Retinal pigment epithelial cell (primary cell): ENCODE data around the gene TCAIM.

Experiments used
- DNase-seq: peaks from one replicate; pipeline ENCODE4 v3.0.0-alpha.2; 2010; ENCODE audit warnings: low read depth
- H3K4me3 ChIP-seq: 2 replicates; pipeline ENCODE4 v1.5.1; 2011; ENCODE audit warnings: mild to moderate bottlenecking, low read length, control low read depth, moderate library complexity
- CTCF ChIP-seq: conservative IDR thresholded peaks from 2 replicates; pipeline ENCODE4 v1.5.1; 2011; ENCODE audit warnings: low read depth, low read length, control low read depth, inconsistent platforms

The TCAIM gene

GRCh38 chr3:44444437-44444836 is 105.9 kb downstream of the TCAIM start:
- DNase-seq: no peak
- no peak overlapping the region for H3K4me3 ChIP-seq
- TF ChIP-seq CTCF: no peak

GRCh38 chr3:44444896-44445691 is 106.5 kb downstream of the TCAIM start:
- TF ChIP-seq CTCF: no peak
- no peak for DNase-seq
- no peak overlapping the region for H3K4me3 ChIP-seq

- no peak for DNase-seq
- TF ChIP-seq CTCF: no peak
- H3K4me3 ChIP-seq: no peak overlapping the region
These were observed 107.2 kb downstream of the TCAIM start for GRCh38 chr3:44445786-44446185.

GRCh38 chr3:44446929-44447328 is 108.4 kb downstream of the TCAIM start:
- no peak for TF ChIP-seq CTCF
- no peak for DNase-seq
- H3K4me3 ChIP-seq: no peak overlapping the region

GRCh38 chr3:44451441-44451840 is 112.9 kb downstream of the TCAIM start:
- no peak for DNase-seq
- TF ChIP-seq CTCF: no peak
- no peak overlapping the region for H3K4me3 ChIP-seq

GRCh38 chr3:44454258-44454657 is 115.7 kb downstream of the TCAIM start:
- no peak for DNase-seq
- no peak for TF ChIP-seq CTCF
- no peak overlapping the region for H3K4me3 ChIP-seq

GRCh38 chr3:44455318-44455717 is 116.8 kb downstream of the TCAIM start:
- no peak for TF ChIP-seq CTCF
- DNase-seq: no peak

More at GRCh38 chr3:44455318-44455717, 116.8 kb downstream of the TCAIM start:
- no peak overlapping the region for H3K4me3 ChIP-seq
